Lower leg skin (tissue), 3 donors: ENCODE results near the gene RAD51B.

Experiments
- POLR2A ChIP-seq, 2 donors: fragments of 450-650 bp; IDR thresholded peaks; one replicate each; pipeline ENCODE4 v1.6.1; 2016 to 2017; ENCODE audit warnings: antibody characterized with exemption in 2 of 2, mild to moderate bottlenecking in 1 of 2, moderate library complexity in 1 of 2
- TF ChIP-seq, protein P1 (sequence below), 3 donors: fragments of 450-650 bp; IDR thresholded peaks; one replicate each; pipeline ENCODE4 v1.5.1; 2016; ENCODE audit warnings: antibody characterized with exemption in 3 of 3, mild to moderate bottlenecking in 3 of 3, moderate library complexity in 2 of 3

DNA sequence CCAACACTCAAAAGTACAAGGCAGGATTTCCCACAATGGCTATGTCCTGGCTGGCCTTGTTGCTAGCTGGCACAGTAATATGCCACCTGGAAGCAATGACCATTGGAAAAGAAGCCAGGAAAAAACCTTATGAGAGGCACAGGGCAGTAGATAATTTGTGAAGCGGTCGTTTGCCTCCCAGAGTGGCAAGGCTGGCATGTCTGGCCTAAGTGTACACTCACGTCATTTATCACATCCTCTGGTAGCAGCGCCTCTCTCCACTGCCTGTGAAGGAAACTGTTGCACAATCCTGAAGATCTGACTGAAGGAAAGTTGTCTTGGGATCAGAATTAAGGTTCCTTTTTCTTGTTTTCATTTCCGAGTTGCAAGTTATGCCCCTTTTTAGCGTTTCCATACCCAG is 564.8 kb downstream of the RAD51B start:
- TF ChIP-seq POLR2A (IDR thresholded peaks at IDR 0.05) = no peak
- TF ChIP-seq, protein P1, sequence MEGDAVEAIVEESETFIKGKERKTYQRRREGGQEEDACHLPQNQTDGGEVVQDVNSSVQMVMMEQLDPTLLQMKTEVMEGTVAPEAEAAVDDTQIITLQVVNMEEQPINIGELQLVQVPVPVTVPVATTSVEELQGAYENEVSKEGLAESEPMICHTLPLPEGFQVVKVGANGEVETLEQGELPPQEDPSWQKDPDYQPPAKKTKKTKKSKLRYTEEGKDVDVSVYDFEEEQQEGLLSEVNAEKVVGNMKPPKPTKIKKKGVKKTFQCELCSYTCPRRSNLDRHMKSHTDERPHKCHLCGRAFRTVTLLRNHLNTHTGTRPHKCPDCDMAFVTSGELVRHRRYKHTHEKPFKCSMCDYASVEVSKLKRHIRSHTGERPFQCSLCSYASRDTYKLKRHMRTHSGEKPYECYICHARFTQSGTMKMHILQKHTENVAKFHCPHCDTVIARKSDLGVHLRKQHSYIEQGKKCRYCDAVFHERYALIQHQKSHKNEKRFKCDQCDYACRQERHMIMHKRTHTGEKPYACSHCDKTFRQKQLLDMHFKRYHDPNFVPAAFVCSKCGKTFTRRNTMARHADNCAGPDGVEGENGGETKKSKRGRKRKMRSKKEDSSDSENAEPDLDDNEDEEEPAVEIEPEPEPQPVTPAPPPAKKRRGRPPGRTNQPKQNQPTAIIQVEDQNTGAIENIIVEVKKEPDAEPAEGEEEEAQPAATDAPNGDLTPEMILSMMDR (IDR thresholded peaks at IDR 0.05) = no peak
